ENCODE measurements around the gene LMNB1.

- TF ChIP-seq CTCF (IDR thresholded peaks at IDR 0.05): no peak
- TF ChIP-seq POLR2A (IDR thresholded peaks at IDR 0.05): no peak
These were observed 101.1 kb downstream of the LMNB1 start for GRCh38 chr5:126878085-126878484.
